Trophoblast cell (in vitro differentiated cells and primary cell): ENCODE data around the gene PDLIM5.

ENCODE experiments used
- DNase-seq, 2 donors: peaks; one replicate each; pipeline ENCODE4 v3.0.0-alpha.2; 2016
- H2AFZ ChIP-seq: 2 replicates; pipeline ENCODE4 v1.6.1; 2013; ENCODE audit warnings: low read length, moderate library complexity, mild to moderate bottlenecking; ENCODE audit not compliant: insufficient read depth, poor library complexity
- H2AK5ac ChIP-seq: 2 replicates; pipeline ENCODE4 v1.6.1; 2013; ENCODE audit warnings: mild to moderate bottlenecking, low read length
- H2BK120ac ChIP-seq: 2 replicates; pipeline ENCODE4 v1.6.1; 2013; ENCODE audit warnings: low read length, mild to moderate bottlenecking, moderate library complexity; ENCODE audit not compliant: insufficient read depth, poor library complexity
- H2BK12ac ChIP-seq: 2 replicates; pipeline ENCODE4 v1.6.1; 2013; ENCODE audit warnings: mild to moderate bottlenecking, low read length, moderate library complexity
- H2BK5ac ChIP-seq: 2 replicates; pipeline ENCODE4 v1.6.1; 2013; ENCODE audit warnings: low read length, low read depth, moderate library complexity, mild to moderate bottlenecking; ENCODE audit not compliant: poor library complexity
- H3K14ac ChIP-seq: 2 replicates; pipeline ENCODE4 v1.6.1; 2013; ENCODE audit warnings: mild to moderate bottlenecking, low read length
- H3K18ac ChIP-seq: 2 replicates; pipeline ENCODE4 v1.6.1; 2013; ENCODE audit warnings: mild to moderate bottlenecking, low read length
- H3K23ac ChIP-seq: 2 replicates; pipeline ENCODE4 v1.6.1; 2013; ENCODE audit warnings: low read length
- H3K27ac ChIP-seq: 2 replicates; pipeline ENCODE4 v1.5.1; 2013; ENCODE audit warnings: low read depth, mild to moderate bottlenecking, inconsistent platforms, low read length, moderate library complexity
- H3K27me3 ChIP-seq: 2 replicates; pipeline ENCODE4 v1.6.1; 2013; ENCODE audit warnings: inconsistent platforms, mild to moderate bottlenecking, low read length, moderate library complexity; ENCODE audit not compliant: insufficient read depth
- H3K36me3 ChIP-seq, 2 experiments: 1 replicate in 1 of 2; 2 replicates in 1 of 2; pipeline ENCODE4 v1.6.1; 2013; ENCODE audit warnings: low read length in 2 of 2, mild to moderate bottlenecking in 2 of 2, moderate library complexity in 1 of 2; ENCODE audit not compliant: insufficient read depth in 2 of 2, control insufficient read depth in 1 of 2
- H3K4ac ChIP-seq: 2 replicates; pipeline ENCODE4 v1.6.1; 2013; ENCODE audit warnings: low read depth, mild to moderate bottlenecking, low read length, moderate library complexity
- H3K4me1 ChIP-seq, 2 experiments: 1 replicate in 1 of 2; 2 replicates in 1 of 2; pipeline ENCODE4 v1.6.1; 2013; ENCODE audit warnings: low read length in 2 of 2, mild to moderate bottlenecking in 2 of 2, moderate library complexity in 1 of 2; ENCODE audit not compliant: insufficient read depth in 2 of 2, control insufficient read depth in 1 of 2
- H3K4me2 ChIP-seq: 2 replicates; pipeline ENCODE4 v1.6.1; 2013; ENCODE audit warnings: inconsistent platforms, mild to moderate bottlenecking, low read length, moderate library complexity
- H3K4me3 ChIP-seq: 2 replicates; pipeline ENCODE4 v1.5.1; 2013; ENCODE audit warnings: mild to moderate bottlenecking, low read depth, low read length, inconsistent platforms
- H3K79me1 ChIP-seq: one replicate; pipeline ENCODE4 v1.6.1; 2013; ENCODE audit warnings: low read length
- H3K79me2 ChIP-seq: 2 replicates; pipeline ENCODE4 v1.6.1; 2013; ENCODE audit warnings: low read length, mild to moderate bottlenecking; ENCODE audit not compliant: control insufficient read depth, insufficient read depth, poor library complexity
- H3K9ac ChIP-seq: 2 replicates; pipeline ENCODE4 v1.6.1; 2013; ENCODE audit warnings: mild to moderate bottlenecking, low read length
- H3K9me3 ChIP-seq: 2 replicates; pipeline ENCODE4 v1.6.1; 2013; ENCODE audit warnings: low read depth, mild to moderate bottlenecking, control low read depth, inconsistent platforms, low read length; ENCODE audit not compliant: insufficient read depth
- H4K12ac ChIP-seq: 2 replicates; pipeline ENCODE4 v1.6.1; 2013; ENCODE audit warnings: low read depth, mild to moderate bottlenecking, low read length, moderate library complexity
- H4K8ac ChIP-seq: 2 replicates; pipeline ENCODE4 v1.6.1; 2013; ENCODE audit warnings: low read depth, mild to moderate bottlenecking, low read length, moderate library complexity
- H4K91ac ChIP-seq: one replicate; pipeline ENCODE4 v1.6.1; 2013; ENCODE audit warnings: low read depth, mild to moderate bottlenecking, low read length, moderate library complexity
- WGBS: extraction: QIAGEN DNeasy Blood & Tissue Kit; methylation state at CpG from one replicate; pipeline ENCODE4 v1.1.7; 2013; ENCODE audit warnings: missing lambda C conversion rate; ENCODE audit not compliant: insufficient read length, insufficient coverage; ENCODE audit errors: extremely low coverage; 5-methylcytosine and 5-hydroxymethylcytosine counted together

PDLIM5 gene

DNA sequence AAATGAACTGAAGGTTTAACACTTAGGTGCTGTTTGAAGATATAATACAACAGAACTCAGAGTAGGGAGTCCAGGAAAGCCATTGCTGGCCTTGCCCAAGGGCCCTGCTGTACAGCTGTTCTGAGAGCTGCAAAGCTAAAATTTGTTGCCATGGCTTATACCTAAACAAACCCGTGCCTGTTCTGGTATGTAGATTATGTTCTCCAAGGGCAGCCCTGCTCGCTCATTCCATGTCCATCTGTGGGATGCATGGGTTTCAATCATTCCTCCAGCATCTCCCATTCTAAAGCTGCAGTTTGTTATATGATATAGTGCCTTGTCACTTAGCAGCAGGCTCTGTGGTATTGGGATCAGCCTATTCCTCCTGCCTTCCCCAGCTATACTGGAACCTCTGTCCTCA is 225.2 kb downstream of the PDLIM5 start:
- no CpG with 5 or more reads among the region's 2 CpGs for WGBS
- Histone ChIP-seq H2BK5ac (no peak overlapping the region), H4K8ac (no peak overlapping the region), H3K79me1 (no peaks in the 10 kb centered on the region), H3K4me3 (no peak overlapping the region), H3K9ac (no peak overlapping the region), H3K27me3 (no peaks in the 10 kb centered on the region), H3K27ac (no peak overlapping the region), H3K23ac (no peak overlapping the region), H2AK5ac (no peak overlapping the region), H3K14ac (no peak overlapping the region), H3K79me2 (no peaks in the 10 kb centered on the region), H2BK12ac (no peak overlapping the region), H3K4ac (no peak overlapping the region), H3K4me1 (peaks cover 2 to 3% of the 10 kb centered on the region in 2 experiments), H2AFZ (no peak overlapping the region), H3K9me3 (no peaks in the 10 kb centered on the region), H4K91ac (no peak overlapping the region), H3K36me3 (no peaks in the 10 kb centered on the region), H3K18ac (no peak overlapping the region), H4K12ac (no peak overlapping the region), H3K4me2 (no peak overlapping the region), H2BK120ac (no peak overlapping the region)
- DNase-seq, result peak; percentile 83 to 92

DNA sequence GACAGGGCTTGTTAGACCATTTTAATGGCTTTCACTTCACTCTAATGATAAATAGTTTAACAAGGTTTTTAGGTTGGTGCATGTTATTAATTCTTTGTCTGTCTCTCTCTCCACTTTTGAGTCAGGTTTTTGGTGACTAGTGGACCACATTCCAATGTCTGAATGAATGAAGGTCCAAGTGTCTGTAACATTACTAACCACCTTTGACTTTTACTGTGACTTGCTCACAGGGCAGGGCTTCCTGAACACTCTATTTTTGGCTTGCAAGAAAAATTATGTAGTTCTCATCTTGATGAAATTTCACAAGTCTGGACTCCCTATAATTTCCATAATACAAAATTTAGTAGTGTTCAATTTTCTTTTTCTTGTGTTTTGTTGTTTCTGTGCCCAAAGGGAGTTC is 227.2 kb downstream of the PDLIM5 start:
- H3K4ac ChIP-seq, result no peak overlapping the region
- no peak overlapping the region for H2AFZ ChIP-seq
- no peak overlapping the region for H3K27ac ChIP-seq
- DNase-seq, result peak; percentile 30 to 64
- H3K14ac ChIP-seq, result no peak overlapping the region
- no peak overlapping the region for H3K4me2 ChIP-seq
- H3K27me3 ChIP-seq, result no peaks in the 10 kb centered on the region
- no peak overlapping the region for H3K4me3 ChIP-seq
- no peaks in the 10 kb centered on the region for H3K9me3 ChIP-seq
- H4K91ac ChIP-seq, result no peak overlapping the region
- H3K9ac ChIP-seq, result no peak overlapping the region
- peaks cover 2 to 3% of the 10 kb centered on the region in 2 experiments for H3K4me1 ChIP-seq
- no peaks in the 10 kb centered on the region for H3K79me1 ChIP-seq
- no peaks in the 10 kb centered on the region for H3K79me2 ChIP-seq
- no peak overlapping the region for H4K8ac ChIP-seq
- H3K36me3 ChIP-seq, result no peaks in the 10 kb centered on the region
- H4K12ac ChIP-seq, result no peak overlapping the region
- no peak overlapping the region for H2BK12ac ChIP-seq
- H3K23ac ChIP-seq, result no peak overlapping the region
- no peak overlapping the region for H2BK120ac ChIP-seq
- H2AK5ac ChIP-seq, result no peak overlapping the region
- H2BK5ac ChIP-seq, result no peak overlapping the region
- H3K18ac ChIP-seq, result no peak overlapping the region

DNA sequence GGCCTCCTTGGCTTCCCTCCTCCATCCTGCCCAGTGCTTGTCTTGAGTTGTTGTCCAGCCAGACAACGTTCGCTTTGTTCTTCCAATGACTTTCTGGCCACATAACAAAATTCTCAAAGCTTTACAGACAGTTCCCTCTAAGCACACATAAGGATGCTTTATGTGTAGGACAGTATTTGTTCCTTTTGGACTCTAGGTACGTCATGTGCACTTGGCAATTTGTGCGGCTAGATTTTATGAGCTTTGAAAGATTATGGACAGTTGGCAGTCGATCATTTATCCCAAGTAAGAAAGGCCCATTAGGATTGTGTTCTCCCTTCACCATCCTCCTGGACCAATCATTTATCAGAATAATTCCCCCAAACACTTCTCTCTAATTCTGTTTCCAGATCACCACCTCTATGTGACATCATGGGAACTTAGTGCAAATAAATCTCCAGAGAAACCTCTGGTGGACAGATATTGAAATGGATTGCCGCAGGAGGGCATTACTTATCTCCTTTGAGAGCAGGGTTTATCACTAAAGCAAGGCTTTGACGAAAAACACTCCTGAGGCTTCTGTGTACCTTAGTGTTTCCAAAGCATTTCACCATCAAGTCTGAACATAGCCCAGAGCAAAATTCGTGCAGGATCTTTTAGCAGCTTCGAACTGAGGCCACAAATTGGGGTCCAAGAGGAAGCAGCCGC is 228.6 kb downstream of the PDLIM5 start:
- WGBS, result no CpG with 5 or more reads among the region's 10 CpGs
- Histone ChIP-seq H3K23ac (no peak overlapping the region), H3K79me1 (no peaks in the 10 kb centered on the region), H3K9me3 (no peaks in the 10 kb centered on the region), H2BK12ac (no peak overlapping the region), H3K14ac (no peak overlapping the region), H3K4me2 (no peak overlapping the region), H2BK5ac (no peak overlapping the region), H4K8ac (no peak overlapping the region), H3K4me1 (peaks cover 2 to 3% of the 10 kb centered on the region in 2 experiments), H4K91ac (no peak overlapping the region), H2AFZ (no peak overlapping the region), H4K12ac (no peak overlapping the region), H3K27ac (no peak overlapping the region), H3K36me3 (no peaks in the 10 kb centered on the region), H3K18ac (no peak overlapping the region), H2BK120ac (no peak overlapping the region), H3K9ac (no peak overlapping the region), H2AK5ac (no peak overlapping the region), H3K79me2 (no peaks in the 10 kb centered on the region), H3K4ac (no peak overlapping the region), H3K27me3 (no peaks in the 10 kb centered on the region), H3K4me3 (no peak overlapping the region)
- DNase-seq, result no peak

DNA sequence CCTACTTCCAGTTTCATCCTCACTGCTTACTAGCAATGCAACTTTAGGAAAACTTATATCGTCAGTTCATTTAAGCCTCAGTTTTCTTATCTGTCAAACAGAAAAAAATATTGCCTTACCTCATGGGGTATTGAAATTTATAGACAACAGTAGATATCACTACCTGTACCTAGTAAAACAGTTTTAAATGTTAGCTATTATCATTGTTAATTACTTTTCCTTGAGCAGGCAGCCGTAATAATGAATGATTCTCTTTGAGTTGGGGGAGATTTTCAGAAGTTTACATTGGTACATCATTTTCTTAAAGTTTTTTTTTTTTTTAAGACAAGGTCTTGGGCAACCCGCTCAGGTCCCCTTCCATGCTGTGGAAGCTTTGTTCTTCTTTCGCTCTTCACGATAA is 234.3 kb downstream of the PDLIM5 start:
- Histone ChIP-seq H2BK12ac (no peak overlapping the region), H3K4me3 (no peak overlapping the region), H3K79me1 (no peaks in the 10 kb centered on the region), H3K14ac (no peak overlapping the region), H2BK120ac (no peak overlapping the region), H2AK5ac (no peak overlapping the region), H3K79me2 (no peaks in the 10 kb centered on the region), H2BK5ac (no peak overlapping the region), H4K8ac (no peak overlapping the region), H3K23ac (no peak overlapping the region), H3K9ac (no peak overlapping the region), H3K27ac (no peak overlapping the region), H2AFZ (no peak overlapping the region), H3K18ac (no peak overlapping the region), H3K36me3 (no peaks in the 10 kb centered on the region), H3K9me3 (no peaks in the 10 kb centered on the region), H3K27me3 (no peaks in the 10 kb centered on the region), H3K4me1 (peaks cover 0 to 2% of the 10 kb centered on the region in 2 experiments), H4K12ac (no peak overlapping the region), H3K4ac (no peak overlapping the region), H3K4me2 (no peak overlapping the region), H4K91ac (no peak overlapping the region)
- DNase-seq, result no peak
- WGBS, result no CpG with 5 or more reads among the region's 5 CpGs
